LNCAP (cell line): Measurements from ENCODE around the gene UBR4.

Source experiments
- TF ChIP-seq, protein P1 (sequence below): fragments of 450-650 bp; IDR thresholded peaks from 2 replicates; pipeline ENCODE4 v1.5.1; 2017; ENCODE audit warnings: mild to moderate bottlenecking

Gene UBR4

DNA sequence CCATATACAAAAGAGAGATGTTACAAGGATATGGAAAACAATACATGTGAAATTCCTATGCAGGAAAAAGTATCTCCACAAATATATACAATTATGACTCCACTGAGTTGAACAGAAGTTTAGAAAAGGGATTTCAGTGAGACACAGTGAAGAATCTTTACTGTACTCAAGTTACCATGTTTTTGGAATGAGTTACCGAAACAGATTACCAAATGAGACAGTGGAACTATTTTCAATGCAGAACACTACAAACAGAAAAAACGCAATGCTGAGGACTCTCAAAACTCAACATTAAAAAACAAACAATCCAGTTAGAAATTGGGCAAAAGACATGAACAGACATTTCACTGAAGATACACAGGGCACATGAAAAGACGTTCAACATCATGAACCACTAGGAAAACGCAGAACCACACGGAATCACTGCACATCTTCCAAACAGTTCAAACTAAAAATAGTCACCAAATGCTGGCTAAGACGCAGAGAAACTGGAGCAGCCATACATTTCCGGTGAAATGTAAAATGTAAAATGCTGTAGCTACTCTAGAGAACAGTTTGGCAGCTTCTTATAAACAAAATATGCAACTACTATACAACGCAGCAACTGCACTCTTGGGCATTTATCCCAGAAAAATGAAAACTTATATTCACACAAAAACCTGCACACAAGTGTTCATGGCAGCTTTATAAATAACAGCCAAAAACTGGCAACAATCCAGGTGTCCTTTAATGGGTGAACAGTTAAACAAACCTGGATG lies 118.7 kb downstream of the UBR4 start:
- TF ChIP-seq, protein P1, sequence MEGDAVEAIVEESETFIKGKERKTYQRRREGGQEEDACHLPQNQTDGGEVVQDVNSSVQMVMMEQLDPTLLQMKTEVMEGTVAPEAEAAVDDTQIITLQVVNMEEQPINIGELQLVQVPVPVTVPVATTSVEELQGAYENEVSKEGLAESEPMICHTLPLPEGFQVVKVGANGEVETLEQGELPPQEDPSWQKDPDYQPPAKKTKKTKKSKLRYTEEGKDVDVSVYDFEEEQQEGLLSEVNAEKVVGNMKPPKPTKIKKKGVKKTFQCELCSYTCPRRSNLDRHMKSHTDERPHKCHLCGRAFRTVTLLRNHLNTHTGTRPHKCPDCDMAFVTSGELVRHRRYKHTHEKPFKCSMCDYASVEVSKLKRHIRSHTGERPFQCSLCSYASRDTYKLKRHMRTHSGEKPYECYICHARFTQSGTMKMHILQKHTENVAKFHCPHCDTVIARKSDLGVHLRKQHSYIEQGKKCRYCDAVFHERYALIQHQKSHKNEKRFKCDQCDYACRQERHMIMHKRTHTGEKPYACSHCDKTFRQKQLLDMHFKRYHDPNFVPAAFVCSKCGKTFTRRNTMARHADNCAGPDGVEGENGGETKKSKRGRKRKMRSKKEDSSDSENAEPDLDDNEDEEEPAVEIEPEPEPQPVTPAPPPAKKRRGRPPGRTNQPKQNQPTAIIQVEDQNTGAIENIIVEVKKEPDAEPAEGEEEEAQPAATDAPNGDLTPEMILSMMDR, result no peak

- TF ChIP-seq, protein P1, result no peak
These were observed 120.5 kb downstream of the UBR4 start for GRCh38 chr1:19089524-19089923.

DNA sequence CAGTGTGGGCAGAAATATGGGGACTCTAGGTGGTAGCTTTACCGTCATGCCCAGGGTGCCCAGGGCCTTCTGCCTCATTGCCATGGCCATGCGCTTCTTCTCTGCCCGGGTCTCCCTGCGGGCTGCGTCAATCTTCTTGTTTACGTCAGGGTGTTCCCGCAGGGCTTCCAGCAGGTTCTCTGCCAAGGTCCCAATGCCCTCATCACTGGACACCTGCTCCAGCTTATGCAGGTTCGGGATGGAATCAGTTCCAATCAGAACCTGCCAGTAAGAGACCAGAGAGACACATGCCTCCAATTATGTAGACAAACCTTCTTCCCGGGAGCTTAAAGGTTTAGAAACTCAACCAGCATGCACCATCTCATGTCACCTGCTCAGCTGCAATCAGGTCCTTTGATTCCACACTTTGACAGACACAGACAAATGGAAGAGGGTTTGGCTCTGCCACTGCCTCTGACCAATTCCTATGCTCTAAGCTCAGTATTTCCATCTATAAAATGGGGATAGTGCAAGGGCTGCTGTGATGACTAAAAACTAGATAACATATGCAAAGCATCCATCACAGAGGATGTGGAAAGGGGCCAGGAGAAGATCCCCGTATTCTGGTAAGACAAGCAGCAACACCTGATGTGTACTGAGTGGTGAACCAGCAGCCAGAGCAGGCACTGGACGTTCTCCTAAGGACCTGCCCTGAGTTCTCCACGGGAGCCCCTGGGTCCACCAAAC lies 121.2 kb downstream of the UBR4 start:
- TF ChIP-seq, protein P1, result no peak

DNA sequence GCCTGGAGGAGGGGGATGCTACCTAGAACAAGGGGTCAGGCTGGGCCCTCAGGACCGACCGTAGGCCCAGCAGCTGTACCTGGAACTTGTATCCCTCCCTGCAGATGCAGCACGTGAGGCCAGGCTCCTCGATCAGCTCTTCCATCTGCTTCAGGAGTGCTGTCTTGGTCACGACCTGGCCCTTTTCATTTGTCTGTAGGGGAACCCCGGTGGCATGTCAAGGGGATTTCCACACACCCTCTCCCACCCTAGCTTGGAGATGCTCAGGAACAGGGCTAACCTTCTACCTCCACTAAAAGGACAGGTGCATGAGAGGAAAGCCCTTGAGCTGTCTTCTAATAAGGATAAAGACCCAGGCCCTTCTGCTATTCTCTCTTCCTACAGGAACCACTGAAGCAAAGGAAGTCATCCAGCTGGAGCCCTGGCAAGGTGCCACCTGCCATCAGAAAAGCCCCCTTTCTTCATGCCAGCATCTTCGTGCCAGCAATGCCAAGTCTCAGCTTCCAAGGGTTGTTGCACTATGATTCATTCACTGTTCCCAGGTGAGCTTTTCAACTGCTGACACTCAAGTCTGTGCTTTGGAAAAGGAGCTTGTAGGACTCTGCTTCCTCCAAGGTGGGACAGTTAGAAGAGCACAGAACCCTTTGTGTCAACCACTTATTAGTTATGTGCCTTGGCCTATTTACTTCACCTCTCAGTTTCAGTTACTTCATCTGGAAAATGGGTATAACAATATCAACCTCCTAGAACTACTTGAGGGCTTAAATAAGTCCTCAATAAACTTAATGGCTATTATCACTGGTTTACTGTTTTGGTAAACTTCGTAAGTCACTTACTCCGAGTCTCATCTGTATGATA lies 122.1 kb downstream of the UBR4 start:
- TF ChIP-seq, protein P1, result no peak

GRCh38 chr1:19087017-19087736 lies 122.9 kb downstream of the UBR4 start:
- TF ChIP-seq, protein P1, result no peak

DNA sequence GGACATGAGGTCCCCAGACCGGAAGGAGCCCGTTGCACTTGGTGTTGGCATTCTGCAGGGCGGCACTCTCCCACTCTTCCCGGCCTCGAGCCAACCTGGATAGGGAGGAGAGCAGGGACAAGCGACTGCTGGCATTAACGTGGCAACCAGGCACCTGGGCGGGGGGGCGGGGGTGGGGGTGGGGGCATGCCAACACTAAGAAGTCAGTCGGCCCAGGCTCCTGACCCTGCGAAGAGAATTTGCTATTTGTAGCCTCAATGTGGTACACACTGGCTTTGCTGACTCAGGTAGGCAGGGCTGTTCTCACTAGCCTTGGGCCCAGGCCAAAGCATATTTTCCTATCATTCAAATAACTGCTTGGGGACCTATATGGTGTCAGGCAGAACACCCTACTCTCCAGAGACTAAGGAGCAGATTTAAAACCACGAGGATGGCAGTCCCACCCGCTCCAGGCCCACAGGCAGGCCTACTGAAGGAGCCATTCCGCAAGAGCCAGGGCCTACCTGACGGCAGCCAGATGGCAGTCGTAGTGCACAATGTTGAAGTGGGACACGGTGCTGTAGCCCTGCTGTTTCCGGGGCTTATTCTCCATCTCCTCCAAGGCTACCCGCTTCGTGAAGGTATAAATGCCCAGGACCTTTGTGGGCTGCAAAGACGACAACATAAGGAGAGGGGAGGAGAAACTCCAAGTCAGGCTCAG lies 123.7 kb downstream of the UBR4 start:
- TF ChIP-seq, protein P1, result no peak
